GM18909 (cell line): Measurements from ENCODE around the gene TMEM74B.
"Not testable (repeated sequence)": the region's sequence is repeated elsewhere in the genome, so short reads cannot be mapped to it uniquely, and the experiment has no call there.

Source experiments
- ATAC-seq: cut with Tn5 transposase; IDR thresholded peaks from one replicate; pipeline ENCODE4 v1.9.1; 2021; ENCODE audit warnings: mild to moderate bottlenecking; ENCODE audit not compliant: unreplicated experiment, poor library complexity

The TMEM74B gene

DNA sequence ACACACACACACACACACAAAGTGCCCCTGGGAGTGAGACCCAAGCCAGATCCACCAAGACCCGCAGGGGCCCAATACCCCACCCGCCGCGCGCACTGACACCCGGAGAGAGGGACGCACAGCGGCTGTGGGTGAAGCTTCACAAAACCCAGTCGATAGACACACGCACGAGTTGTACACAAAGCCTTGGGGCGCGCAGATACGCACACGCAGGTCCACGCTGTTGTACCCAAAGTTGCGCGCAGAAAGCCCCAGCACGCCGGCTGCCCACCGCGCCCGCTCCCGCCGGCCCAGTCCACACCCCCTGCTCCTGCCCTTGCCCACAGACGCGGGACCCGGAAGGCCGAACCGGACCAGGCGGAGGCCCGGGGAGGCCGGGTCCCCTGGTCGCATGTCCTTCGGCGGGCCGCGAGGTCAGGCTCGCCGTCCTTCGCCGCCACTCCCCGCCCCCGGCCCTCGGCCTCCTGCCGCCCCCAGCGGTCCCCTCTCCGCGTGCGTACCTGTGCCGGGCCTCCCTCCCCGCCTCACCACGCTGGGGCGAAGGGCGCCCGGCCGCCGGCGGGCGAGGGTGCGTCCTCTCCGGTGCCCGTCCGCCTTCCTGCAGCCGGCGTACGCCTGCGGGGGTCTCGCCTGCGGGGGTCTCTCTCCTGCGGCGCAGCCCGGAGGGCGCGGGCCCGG is at the start of gene TMEM74B:
TMEM74B (minus strand) TSS at position 344 of the 678 bp plus-strand sequence. CDS start 1,180 bp downstream, outside the sequence.
- ATAC-seq: no peak

DNA sequence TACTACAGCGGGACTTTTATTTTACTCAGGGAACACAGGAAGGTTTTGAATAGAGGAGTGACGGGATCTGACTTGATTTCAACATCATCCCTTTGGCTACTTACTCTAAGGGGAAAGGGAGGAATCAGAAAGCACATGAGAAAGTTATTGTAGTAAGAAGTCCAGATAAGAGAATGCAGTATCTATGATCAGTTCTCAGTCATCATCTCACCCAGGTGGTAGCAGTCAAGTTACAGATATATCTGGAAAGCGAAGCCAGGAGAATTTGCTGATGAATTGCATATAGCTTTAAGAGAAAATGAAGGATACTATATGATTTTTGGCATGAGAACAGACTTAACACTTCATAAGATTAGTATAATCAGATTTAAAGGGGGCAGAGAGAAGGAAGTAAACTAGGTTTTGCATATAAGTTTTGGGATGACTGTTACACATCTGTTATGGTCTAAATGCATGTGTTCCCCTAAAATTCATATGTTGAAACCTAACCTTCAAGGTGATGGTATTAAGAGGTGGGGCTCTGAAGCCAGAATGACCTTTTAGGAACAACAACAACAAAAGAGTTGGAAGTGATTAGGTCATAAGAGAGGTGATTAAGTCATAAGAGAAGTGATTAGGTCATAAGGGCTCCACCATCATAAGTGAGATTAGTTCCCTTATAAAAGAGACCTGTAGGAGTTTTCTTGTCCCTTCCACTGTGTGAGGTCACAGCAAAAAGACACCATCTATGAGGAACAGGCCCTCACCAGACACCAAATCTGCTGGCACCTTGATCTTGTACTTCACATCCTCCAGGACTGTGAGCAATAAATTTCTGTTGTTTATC is 47.7 kb upstream of the TMEM74B start:
- ATAC-seq: peak; percentile 44

DNA sequence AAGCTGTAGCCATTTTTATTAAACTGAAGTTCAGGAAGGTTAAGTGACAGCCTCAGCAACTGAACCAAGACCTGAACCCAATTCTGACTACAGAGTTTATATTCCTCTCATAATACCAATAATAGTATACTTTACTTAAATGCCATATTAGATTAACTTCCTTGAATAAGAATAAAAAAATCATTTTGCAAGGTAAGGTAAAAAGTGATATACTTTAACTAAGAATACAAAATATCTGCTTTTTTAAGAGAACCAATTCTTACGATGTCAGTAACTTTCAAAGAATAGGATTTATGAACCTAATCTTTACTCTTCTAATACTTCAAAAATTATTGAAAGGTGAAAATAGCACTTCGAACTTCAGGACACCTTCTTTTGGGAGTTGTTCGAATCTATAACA is 44.8 kb upstream of the TMEM74B start:
- ATAC-seq: no peak

DNA sequence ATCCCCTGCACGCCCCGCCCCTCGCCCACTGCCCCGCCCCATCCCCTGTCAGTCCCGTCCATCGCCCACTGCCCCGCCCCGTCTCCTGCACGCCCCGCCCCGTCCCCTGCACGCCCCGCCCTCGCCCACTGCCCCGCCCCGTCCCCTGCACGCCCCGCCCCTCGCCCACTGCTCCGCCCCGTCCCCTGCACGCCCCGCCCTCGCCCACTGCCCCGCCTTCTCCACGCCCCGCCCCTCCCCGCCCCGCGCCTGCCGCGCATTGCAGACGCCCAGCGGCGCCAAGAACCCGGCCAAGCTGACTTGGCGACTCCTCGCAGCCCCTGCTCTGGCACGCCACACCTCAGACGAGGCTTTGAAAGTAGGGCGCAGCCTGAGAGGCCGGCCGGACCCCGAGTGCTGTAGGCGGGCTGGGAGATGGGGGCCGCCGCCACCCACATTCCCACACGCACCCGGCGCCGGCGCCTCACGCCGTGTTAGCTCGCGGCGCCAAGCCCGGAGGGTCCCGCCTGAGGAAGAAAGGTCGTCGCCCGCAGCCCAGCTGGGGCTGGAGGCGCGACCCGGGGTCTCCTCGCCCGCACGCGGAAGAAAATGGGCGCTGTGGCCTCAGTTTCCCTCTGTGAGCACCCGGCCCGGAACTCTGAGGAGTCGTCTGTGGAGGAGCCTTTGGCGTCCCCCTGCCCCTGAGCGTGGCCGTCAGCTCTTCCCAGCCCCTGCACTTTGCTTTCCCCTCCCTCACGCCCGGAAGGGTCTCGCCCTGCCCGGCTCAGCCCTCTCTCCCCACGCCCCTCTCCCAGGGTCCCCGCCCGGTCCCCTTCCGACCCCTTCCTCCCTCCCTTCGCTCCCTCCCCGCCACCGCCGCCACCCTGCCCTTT is 41.2 kb upstream of the TMEM74B start, which contains the start of gene RAD21L1:
RAD21L1 (plus strand) TSS at position 262 of the 872 bp plus-strand sequence. CDS start 2,410 bp downstream, outside the sequence.
- ATAC-seq: no peak

DNA sequence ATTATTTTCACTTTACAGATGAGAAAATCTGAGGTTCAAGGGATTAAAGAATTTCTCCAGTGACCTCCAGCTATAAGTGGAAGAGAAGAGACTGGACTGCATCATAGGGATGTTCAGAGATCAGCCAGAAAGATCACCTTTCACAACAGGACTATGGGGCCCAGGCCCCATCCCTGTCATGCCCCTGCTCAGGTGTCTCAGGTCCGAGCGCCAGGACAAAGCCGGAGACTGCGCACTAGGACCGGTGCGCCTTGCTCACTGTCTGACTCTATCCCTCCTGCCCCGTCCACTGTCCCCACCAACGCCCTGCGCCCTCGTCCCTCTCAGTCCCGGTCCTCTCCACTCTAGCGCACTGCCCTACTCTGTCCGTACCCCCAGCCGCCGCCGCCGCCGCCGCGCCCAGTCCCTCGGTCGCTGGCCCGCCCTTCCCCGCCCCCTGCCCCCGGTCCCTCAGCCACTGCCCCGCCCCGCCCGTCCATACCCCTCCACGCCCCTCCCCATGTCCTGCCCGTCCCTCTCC is 40.5 kb upstream of the TMEM74B start:
- ATAC-seq: no peak

DNA sequence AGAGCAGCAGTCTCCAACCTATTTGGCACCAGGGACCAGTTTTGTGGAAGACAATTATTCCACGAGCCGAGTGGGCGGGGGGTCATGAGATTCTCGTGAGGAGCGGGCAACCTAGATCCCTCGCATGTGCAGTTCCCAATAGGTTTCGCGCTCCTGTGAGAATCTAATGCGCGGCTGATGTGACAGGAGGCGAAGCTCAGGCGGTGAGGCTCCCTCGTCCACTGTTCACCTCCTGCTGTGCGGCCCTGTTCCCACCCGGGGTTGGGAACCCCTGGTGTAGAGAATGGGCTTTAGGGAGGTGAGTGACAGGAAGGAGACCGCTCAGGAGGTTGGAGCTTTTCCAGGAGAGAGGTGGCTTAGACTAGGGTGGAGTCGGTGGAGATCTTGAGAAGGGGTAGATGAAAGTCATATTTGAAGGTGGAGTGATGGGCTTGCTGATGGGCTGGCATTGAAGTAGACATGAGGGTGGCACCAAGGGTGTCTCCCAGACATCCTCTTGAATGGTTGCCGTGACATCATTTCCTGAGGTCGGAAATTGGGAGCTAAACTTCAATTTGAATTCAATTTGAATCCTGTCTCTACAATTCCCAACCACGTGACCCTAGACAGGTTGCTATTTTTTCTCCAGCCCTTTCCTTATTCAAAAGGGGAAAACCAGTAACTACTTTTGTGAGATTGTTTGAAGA is 39.6 kb upstream of the TMEM74B start:
- no peak for ATAC-seq

DNA sequence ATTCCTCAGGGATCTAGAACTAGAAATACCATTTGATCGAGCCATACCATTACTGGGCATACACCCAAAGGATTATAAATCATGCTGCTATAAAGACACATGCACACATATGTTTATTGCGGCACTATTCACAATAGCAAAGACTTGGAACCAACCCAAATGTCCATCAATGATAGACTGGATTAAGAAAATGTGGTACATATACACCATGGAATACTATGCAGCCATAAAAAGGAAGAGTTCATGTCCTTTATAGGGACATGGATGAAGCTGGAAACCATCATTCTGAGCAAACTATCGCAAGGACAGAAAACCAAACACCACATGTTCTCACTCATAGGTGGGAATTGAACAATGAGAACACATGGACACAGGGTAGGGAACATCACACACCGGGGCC is 38.0 kb upstream of the TMEM74B start:
- ATAC-seq: not testable (repeated sequence)

DNA sequence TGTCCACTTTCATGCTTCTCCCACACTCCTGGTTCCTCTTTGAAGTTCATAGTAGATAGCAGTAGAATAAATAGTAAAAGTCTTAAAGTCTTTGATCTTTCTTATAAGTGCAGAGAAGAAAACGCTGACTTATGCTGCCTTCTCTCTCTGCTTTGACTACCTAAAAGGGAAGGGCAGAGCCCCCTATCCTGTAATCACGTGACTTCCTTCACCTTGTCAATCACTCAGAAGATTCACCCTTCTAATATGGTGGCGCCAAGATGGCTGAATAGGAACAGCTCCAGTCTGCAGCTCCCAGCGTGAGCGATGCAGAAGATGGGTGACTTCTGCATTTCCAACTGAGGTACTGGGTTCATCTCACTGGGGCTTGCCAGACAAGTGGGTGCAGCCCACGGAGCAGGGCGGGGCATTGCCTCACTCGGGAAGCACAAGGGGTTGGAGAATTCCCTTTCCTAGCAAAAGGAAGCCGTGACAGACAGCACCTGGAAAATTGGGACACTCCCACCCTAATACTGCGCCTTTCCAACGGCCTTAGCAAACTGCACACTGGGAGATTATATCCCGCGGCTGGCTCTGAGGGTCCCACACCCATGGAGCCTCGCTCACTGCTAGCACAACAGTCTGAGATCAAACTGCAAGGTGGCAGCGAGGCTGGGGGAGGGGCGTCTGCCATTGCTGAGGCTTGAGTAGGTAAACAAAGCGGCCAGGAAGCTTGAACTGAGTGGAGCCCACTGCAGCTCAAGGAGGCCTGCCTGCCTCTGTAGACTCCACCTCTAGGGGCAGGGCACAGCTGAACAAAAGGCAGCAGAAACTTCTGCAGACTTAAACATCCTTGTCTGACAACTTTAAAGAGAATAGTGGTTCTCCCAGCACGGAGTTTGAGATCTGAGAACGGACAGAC is 32.0 kb upstream of the TMEM74B start:
- not testable (repeated sequence) for ATAC-seq

DNA sequence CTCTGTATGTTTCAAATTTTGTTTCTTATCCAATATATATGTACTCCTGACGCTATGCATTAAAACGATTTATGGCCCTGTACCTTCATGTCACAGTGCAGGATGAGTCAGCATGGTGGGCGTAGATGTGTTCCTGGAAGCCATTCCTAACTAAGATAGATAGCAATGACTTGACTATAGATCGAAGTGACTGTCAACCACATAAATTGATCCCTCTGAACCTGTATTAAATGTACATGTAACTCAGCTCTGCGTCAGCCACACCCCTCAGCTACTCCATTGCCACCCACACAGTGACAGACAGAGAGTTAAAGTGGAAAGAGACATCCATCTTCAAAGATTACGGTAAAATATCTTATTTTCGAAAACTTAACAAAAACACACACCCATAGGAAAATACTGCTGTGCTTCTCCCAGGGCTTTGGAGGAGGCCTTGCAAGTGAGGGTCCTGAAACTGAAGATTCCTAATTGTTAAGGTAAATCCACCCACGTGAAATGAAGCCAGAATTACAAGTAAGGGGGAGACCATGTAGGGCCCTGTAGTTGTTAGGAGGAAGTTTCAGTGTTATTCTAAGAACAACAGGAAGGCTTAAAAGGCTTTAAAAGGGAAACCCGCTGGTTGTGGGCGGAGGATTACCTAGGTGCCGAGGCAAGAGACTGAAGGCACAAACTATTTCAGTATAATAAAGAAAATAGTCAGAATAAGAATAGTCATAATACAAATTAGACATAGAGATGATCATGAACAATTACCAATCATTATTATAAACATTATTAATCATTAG is 30.8 kb upstream of the TMEM74B start:
- no peak for ATAC-seq

DNA sequence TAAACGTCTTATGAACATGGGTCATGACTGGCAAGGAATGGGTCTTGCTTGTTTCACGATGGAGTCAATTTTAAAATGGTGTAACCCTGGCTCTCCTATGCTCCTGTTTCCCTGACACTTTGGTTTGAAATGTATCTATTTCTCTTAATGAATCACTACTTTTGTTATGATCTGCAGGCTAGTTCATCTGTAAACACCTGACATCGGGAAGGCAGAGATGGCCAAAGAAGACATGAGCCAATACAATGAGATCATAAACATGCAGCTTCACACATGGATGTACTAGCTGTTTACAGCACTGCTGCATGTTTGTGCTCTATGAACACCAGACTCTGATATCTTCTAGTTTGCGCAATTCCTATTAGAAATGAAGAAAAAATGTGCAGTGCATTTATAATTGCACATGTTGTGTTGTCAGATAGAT is 30.1 kb upstream of the TMEM74B start:
- ATAC-seq: no peak

DNA sequence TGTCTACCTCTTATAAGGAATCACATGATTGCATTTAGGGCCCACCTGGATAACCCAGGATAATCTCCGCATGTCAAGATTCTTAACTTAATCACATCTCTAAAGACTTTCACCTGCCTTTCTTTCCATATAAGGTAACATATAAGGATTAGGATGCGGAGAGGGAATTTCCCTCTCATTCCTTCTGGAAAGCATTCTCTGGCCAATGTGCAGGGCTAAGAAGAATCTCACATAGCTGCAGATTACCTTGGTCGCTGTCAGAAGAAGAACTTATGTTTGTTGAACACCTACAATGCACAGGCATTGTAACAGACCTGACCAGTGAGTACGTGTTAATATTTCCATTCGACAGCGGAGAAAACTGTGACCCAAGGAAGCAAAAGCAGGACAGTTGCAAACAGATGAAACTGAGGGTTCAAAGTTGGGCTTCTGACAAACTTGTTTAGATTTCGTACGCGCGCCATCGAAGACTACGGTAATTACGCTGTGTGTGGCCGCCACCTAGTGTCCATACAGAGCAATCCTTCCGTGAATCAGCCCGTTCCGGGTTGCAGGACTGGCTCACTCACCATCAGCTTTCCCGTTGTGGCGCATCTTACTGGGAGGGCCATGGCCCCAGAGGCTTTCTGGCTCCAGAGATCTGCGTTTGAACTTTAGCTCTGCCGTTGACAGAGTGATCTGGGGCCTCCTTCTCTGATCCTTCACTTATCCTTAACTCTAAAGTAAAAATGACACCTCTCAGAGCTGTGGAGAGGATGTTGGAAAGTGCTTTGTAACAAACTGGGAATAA is 28.0 kb upstream of the TMEM74B start:
- peak; percentile 61 for ATAC-seq

DNA sequence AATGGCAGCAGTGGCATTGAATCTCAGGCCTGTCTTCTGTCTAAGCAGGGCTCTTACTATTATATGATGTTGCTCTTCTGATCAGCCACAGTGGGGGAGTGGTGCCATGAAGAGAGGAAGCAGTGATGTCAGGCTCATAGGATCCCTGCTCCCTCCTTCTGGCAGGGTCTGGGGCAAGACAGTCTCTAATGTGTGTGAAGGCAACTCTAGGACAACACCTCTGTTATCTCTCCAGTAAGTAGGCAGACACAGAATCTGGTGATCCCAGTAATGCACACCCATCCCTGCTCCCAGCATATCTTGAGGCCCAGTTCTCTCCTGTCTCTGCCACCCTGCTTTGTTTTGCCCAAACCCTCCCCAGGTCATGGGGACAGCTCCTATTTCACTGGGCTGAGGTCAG is 27.2 kb upstream of the TMEM74B start:
- ATAC-seq: no peak

DNA sequence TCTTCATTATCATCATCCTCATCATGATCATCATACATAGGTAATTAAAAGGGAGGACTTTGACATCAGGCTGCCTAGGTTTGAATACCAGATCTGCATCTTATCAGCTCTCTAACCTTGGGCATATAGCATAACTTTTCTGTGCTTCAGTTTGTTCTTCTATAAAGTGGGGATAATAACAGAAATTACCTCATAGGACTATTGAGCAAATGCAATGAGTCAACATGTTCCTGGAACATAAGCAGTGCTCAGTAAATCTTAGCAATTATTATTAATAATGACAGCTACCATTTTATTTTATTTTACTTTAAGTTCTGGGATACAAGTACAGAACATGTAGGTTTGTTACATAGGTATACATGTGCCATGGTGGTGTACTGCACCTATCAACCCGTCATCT is 25.7 kb upstream of the TMEM74B start:
- no peak for ATAC-seq

DNA sequence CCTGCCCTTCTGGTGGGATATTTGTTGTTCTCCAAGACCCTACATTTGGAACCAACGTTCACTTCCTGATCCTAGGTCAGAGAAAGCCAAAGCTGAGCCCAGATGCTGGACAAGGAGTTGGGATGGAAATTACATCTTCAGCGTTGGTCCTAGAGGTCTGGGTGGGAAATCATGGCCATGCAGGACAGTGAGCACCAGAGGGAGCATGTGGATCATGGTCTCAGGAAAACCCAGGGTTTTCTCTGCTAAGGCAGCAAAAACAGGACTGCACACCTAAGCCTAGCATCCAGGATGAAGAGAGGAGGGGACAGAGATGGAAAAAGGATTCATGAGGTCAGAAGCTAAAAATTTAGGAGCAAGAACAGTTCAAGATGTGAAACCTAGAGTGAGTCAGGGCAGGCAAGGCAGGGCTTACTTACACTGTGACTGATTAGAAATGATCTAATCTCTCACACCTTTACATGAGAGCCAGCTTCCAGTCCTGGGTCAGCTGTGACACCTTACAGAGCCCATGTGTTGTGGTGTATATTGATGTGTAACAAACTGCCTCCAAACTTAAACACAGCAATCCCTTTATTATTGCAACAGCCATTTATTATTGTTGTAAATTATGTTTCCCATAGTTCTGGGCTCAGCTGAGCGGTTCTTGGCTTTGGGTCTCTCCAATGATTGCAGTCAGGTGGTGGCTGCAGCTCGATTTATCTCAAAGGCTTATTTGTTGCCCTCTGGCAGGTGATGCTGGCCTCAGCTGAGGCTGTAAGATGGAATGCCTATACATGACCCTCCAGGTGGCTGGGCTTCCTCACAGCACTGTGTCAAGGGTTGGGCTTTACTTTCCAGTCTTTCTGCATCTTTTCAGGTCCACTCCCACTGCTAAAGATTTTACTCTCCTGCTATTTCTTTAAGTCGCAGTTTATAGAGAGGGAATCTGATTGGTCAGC is 24.9 kb upstream of the TMEM74B start:
- ATAC-seq: no peak

DNA sequence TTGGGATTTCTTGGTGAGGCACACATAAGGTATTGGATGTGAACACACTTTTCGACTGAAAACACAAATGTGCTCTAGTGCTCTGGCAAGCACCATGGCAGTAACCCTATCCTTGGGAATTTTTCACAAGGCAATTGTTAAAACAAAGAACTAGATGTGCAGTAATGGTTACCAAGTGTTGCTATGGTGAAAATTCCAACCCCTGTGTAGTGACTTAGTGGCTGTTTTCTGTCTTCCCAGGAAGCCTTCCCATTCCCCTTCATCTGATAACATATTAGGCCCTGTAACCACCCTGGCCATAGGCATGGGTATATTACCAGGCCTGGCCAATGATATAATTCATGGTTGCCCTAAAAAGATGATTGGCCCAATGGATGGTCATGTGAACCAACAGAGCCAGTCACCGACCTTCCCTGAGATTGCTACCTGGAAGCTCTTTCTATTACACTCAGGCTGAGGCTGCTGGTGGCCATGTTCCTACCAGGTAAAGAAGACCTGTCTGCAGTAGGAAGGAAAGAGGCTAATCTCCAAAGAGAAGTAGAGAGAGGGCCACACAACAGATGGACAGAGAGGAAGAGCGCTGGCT is 22.6 kb upstream of the TMEM74B start:
- ATAC-seq: no peak
